HEK293 (cell line): ENCODE results near the gene PTPRH.

ENCODE experiments used
- CTCF ChIA-PET: fragments of 350-600 bp; formaldehyde crosslinking; extraction: SDS; loops from one replicate; lab custom pipeline; 2021; ENCODE audit warnings: antibody characterized with exemption; lab: Yijun Ruan, JAX
- POLR2A ChIA-PET: fragments of 300-600 bp; formaldehyde crosslinking; extraction: SDS; loops from one replicate; lab custom pipeline; 2020; ENCODE audit warnings: antibody characterized with exemption, inconsistent platforms; lab: Yijun Ruan, JAX
- H3K27ac ChIP-seq: fragments of 200-500 bp; sonication (Bioruptor generic); 2 replicates; pipeline ENCODE4 v1.5.1; 2014; ENCODE audit warnings: low read depth, low read length, control low read depth, inconsistent platforms; ENCODE audit errors: extremely low read depth
- H3K36me3 ChIP-seq, 2 experiments: fragments of 200-500 bp in 1 of 2; sonication (Bioruptor generic) in 1 of 2; 1 replicate in 1 of 2; 2 replicates in 1 of 2; pipeline ENCODE4 v1.5.1; 2014 to 2017; ENCODE audit warnings: inconsistent platforms in 2 of 2, low read length in 2 of 2; ENCODE audit not compliant: control insufficient read depth in 2 of 2, insufficient read depth in 1 of 2
- H3K4me1 ChIP-seq: fragments of 200-500 bp; sonication (Bioruptor generic); 2 replicates; pipeline ENCODE4 v1.5.1; 2014; ENCODE audit warnings: mild to moderate bottlenecking, low read length, inconsistent platforms; ENCODE audit not compliant: control insufficient read depth, insufficient read depth
- H3K4me3 ChIP-seq: 2 replicates; pipeline ENCODE4 v1.5.1; 2011; ENCODE audit warnings: low read depth, mild to moderate bottlenecking, control low read depth, low read length, moderate library complexity
- H3K9me3 ChIP-seq: fragments of 200-500 bp; sonication (Bioruptor generic); 2 replicates; pipeline ENCODE4 v1.5.1; 2014; ENCODE audit warnings: low read depth, low read length, inconsistent platforms; ENCODE audit not compliant: control insufficient read depth, insufficient read depth
- BCL11B ChIP-seq: fragments of 450-650 bp; formaldehyde crosslinking; IDR thresholded peaks from 2 replicates; pipeline ENCODE4 v1.5.1; 2016; ENCODE audit warnings: low read depth, missing biosample characterization, missing genetic modification characterization
- HOXC10 ChIP-seq: sonication (generic); formaldehyde crosslinking; IDR thresholded peaks from 2 replicates; pipeline ENCODE4 v1.8.1; 2023; ENCODE audit warnings: mild to moderate bottlenecking, missing genetic modification reagents
- IKZF3 ChIP-seq: fragments of 450-650 bp; IDR thresholded peaks from 2 replicates; pipeline ENCODE4 v1.5.0; 2018; ENCODE audit warnings: missing biosample characterization, mild to moderate bottlenecking, missing genetic modification characterization, moderate library complexity
- PBX3 ChIP-seq: sonication (generic); formaldehyde crosslinking; IDR thresholded peaks from 2 replicates; pipeline ENCODE4 v1.8.1; 2022; ENCODE audit warnings: mild to moderate bottlenecking, moderate library complexity, missing genetic modification reagents
- PRDM4 ChIP-seq: fragments of 450-650 bp; formaldehyde crosslinking; IDR thresholded peaks from 2 replicates; pipeline ENCODE4 v1.5.1; 2017; ENCODE audit warnings: missing biosample characterization, missing genetic modification characterization
- SALL2 ChIP-seq: fragments of 450-650 bp; formaldehyde crosslinking; IDR thresholded peaks from 2 replicates; pipeline ENCODE4 v1.5.0; 2017; ENCODE audit warnings: missing biosample characterization, mild to moderate bottlenecking, missing genetic modification characterization, borderline replicate concordance
- TCF7L2 ChIP-seq: IDR thresholded peaks from 2 replicates; pipeline ENCODE4 v1.6.1; 2011; ENCODE audit warnings: low read depth, mild to moderate bottlenecking, inconsistent platforms, low read length, moderate library complexity, borderline replicate concordance
- ZBTB11 ChIP-seq: fragments of 450-650 bp; formaldehyde crosslinking; conservative IDR thresholded peaks from 2 replicates; pipeline ENCODE4 v1.5.1; 2016; ENCODE audit warnings: low read depth, missing biosample characterization, missing genetic modification characterization
- ZBTB7A ChIP-seq: fragments of 450-650 bp; formaldehyde crosslinking; IDR thresholded peaks from 2 replicates; pipeline ENCODE4 v1.5.1; 2016; ENCODE audit warnings: low read depth, missing biosample characterization, missing genetic modification characterization
- ZNF223 ChIP-seq: fragments of 450-650 bp; formaldehyde crosslinking; IDR thresholded peaks from 2 replicates; pipeline ENCODE4 v1.5.1; 2016; ENCODE audit warnings: missing biosample characterization, missing genetic modification characterization
- ZNF23 ChIP-seq: fragments of 450-650 bp; formaldehyde crosslinking; IDR thresholded peaks from 2 replicates; pipeline ENCODE4 v1.5.1; 2016; ENCODE audit warnings: missing biosample characterization, missing genetic modification characterization, borderline replicate concordance
- ZNF785 ChIP-seq: fragments of 450-650 bp; formaldehyde crosslinking; IDR thresholded peaks from 2 replicates; pipeline ENCODE4 v1.5.1; 2016; ENCODE audit warnings: missing biosample characterization, missing genetic modification characterization
- ZSCAN16 ChIP-seq: fragments of 450-650 bp; formaldehyde crosslinking; IDR thresholded peaks from 2 replicates; pipeline ENCODE4 v1.5.1; 2016; ENCODE audit warnings: missing biosample characterization, missing genetic modification characterization
- ZSCAN5A ChIP-seq: fragments of 450-650 bp; formaldehyde crosslinking; IDR thresholded peaks from 2 replicates; pipeline ENCODE4 v1.5.1; 2016; ENCODE audit warnings: missing biosample characterization, missing genetic modification characterization

The PTPRH gene

GRCh38 chr19:55208880-55209692 lies at the start of gene PTPRH:
Gene PTPRH (minus strand): TSS chr19:55209501. CDS start chr19:55209433, 68 bp downstream.
- POLR2A ChIA-PET: interaction anchor here (1.2 kb wide), 1 partner anchor 198 kb away, joined by 3 read pairs; no protein-coding TSS in a partner anchor
- peak; percentile 23; the same call in 1 of the 2 replicates for TF ChIP-seq ZBTB11 (tag by site-specific recombination)
- no peak for TF ChIP-seq IKZF3
- TF ChIP-seq PBX3 (CRISPR knock-in tag): no peak
- TF ChIP-seq, all 188 proteins: peak for 1
- CTCF ChIA-PET: interaction anchor here (0.6 kb wide), 2 partner anchors 68 to 92 kb away, joined by 3 read pairs; no protein-coding TSS in a partner anchor

GRCh38 chr19:55258476-55258827 lies 49.2 kb upstream of the PTPRH start:
- TF ChIP-seq ZBTB7A (peak; percentile 35; the same call in 1 of the 2 replicates), BCL11B (tag by site-specific recombination) (peak; percentile 42; the same call in 1 of the 2 replicates), HOXC10 (peak; percentile 82; the same call in 1 of the 2 replicates), ZSCAN5A (tag by site-specific recombination) (peak; percentile 36; the same call in 1 of the 2 replicates), ZSCAN16 (tag by site-specific recombination) (0 out of 2 replicates have a peak, but pooled peaks have one; percentile 64), ZNF23 (0 out of 2 replicates have a peak, but pooled peaks have one; percentile 36), ZNF785 (0 out of 2 replicates have a peak, but pooled peaks have one; percentile 70), SALL2 (tag by site-specific recombination) (no peak), ZNF223 (tag by site-specific recombination) (no peak), PRDM4 (tag by site-specific recombination) (0 out of 2 replicates have a peak, but pooled peaks have one; percentile 7), TCF7L2 (no peak)
- Histone ChIP-seq H3K4me1 (peaks cover 28% of the 10 kb centered on the region), H3K4me3 (peak overlapping the region; percentile 96), H3K27ac (peak overlapping the region; percentile 94), H3K9me3 (no peaks in the 10 kb centered on the region), H3K36me3 (peaks cover 0 to 33% of the 10 kb centered on the region in 2 experiments; a peak in 1 of 3 replicates)
- ChIA-PET POLR2A (interaction anchor here (0.6 to 4.0 kb wide), 23 partner anchors 8 to 389 kb away, joined by 3 to 79 read pairs (median 6); partner anchors contain the start of genes BRSK1, CCDC106, DNAAF3 and FIZ1), CTCF (interaction anchor here (0.6 to 0.7 kb wide), 2 partner anchors 43 to 92 kb away, joined by 3 to 5 read pairs; partner anchors contain the start of gene DNAAF3)

More at GRCh38 chr19:55208880-55209692, at the start of gene PTPRH:
- no peak within 1 kb of the TSS for H3K4me3 ChIP-seq
- H3K9me3 ChIP-seq: no peaks in the 10 kb centered on the region; the same call in 1 of the 2 replicates
- H3K4me1 ChIP-seq: peaks cover 13% of the 10 kb centered on the region
- H3K27ac ChIP-seq: peak within 1 kb of the TSS; percentile 22; the same call in 1 of the 2 replicates
- H3K36me3 ChIP-seq: no peaks in the 10 kb centered on the region
